Spleen (tissue), 11 donors: ENCODE measurements around the gene CTDSP2. TPM values are rescaled to one million over a fixed set of nuclear protein-coding genes. Genes with fewer than 3 reads are reported as not detected.
A peak's percentile ranks its signal among the peaks of the same experiment; 100 is the strongest.

ENCODE experiments used
- DNase-seq: peaks from one replicate; pipeline ENCODE4 v3.0.0-alpha.2; 2020
- H3K27ac ChIP-seq, 8 donors: fragments of 200-600 bp; sonication (generic) in 7 of 8; 1 replicate in 4 of 8; 2 replicates in 4 of 8; pipeline versions ENCODE4 v1.5.0 to v1.8.0; 2016 to 2021; ENCODE audit warnings: inconsistent platforms in 4 of 8, mild to moderate bottlenecking in 4 of 8, moderate library complexity in 1 of 8
- H3K27me3 ChIP-seq, 7 donors: fragments of 200-600 bp; sonication (generic) in 6 of 7; replicated peaks in 1 of 7; 1 replicate in 4 of 7; 2 replicates in 3 of 7; pipeline versions ENCODE4 v1.5.0 to v1.8.0; 2016 to 2021; ENCODE audit warnings: inconsistent platforms in 3 of 7, mild to moderate bottlenecking in 1 of 7
- H3K36me3 ChIP-seq, 6 donors: fragments of 200-600 bp; sonication (generic) in 5 of 6; 1 replicate in 4 of 6; 2 replicates in 2 of 6; pipeline versions ENCODE4 v1.5.0 to v1.8.0; 2016 to 2021; ENCODE audit warnings: inconsistent platforms in 2 of 6
- H3K4me1 ChIP-seq, 6 donors: fragments of 200-600 bp; sonication (generic) in 5 of 6; 1 replicate in 3 of 6; 2 replicates in 3 of 6; pipeline versions ENCODE4 v1.5.0 to v1.8.0; 2016 to 2021; ENCODE audit warnings: inconsistent platforms in 3 of 6
- H3K4me3 ChIP-seq, 8 donors: fragments of 200-600 bp; sonication (generic) in 7 of 8; 1 replicate in 4 of 8; 2 replicates in 4 of 8; pipeline versions ENCODE4 v1.5.0 to v1.8.0; 2016 to 2021; ENCODE audit warnings: inconsistent platforms in 4 of 8, mild to moderate bottlenecking in 4 of 8, moderate library complexity in 2 of 8
- H3K9me3 ChIP-seq, 8 donors: fragments of 200-600 bp; sonication (generic) in 7 of 8; 1 replicate in 4 of 8; 2 replicates in 4 of 8; pipeline versions ENCODE4 v1.5.0 to v1.8.0; 2016 to 2021; ENCODE audit warnings: inconsistent platforms in 4 of 8
- POLR2A ChIP-seq, 3 donors: fragments of 450-650 bp; IDR thresholded peaks; one replicate each; pipeline ENCODE4 v1.5.1; 2017; ENCODE audit warnings: antibody characterized with exemption in 3 of 3, mild to moderate bottlenecking in 1 of 3
- POLR2AphosphoS5 ChIP-seq, 3 donors: sonication (generic); formaldehyde crosslinking; IDR thresholded peaks; one replicate each; pipeline ENCODE4 v1.5.1; 2017; ENCODE audit warnings: antibody characterized with exemption in 3 of 3
- WGBS, 5 donors: extraction: QIAGEN DNeasy Blood & Tissue Kit in 3 of 5; methylation state at CpG; one replicate each; pipeline versions ENCODE4 v1.1.5 to v1.1.7; 2013 to 2018; 5-methylcytosine and 5-hydroxymethylcytosine counted together
- intact Hi-C: fragments of 100-400 bp; cut with DNase I; formaldehyde crosslinking; loops from one replicate; pipeline ENCODE4 v1.15.0; 2023; ENCODE audit warnings: low total_unique reads
- polyA plus RNA-seq, 3 donors: library from polyadenylated mRNA; stranded (reverse); fragments of 200-250 nt; gene quantifications; one replicate each; pipeline ENCODE4 v1.2.1, GENCODE V29; 2013
- total RNA-seq, 7 donors: library from RNA; depleted of rRNA in 3 of 7; stranded (reverse); fragments of >200 nt in 3 of 7; fragmentation: NEBNext Ultra II Directional in 4 of 7; extraction: Animal tissue kit (Norgen Biotek cat#: 25700) in 4 of 7; gene quantifications; one replicate each; pipeline versions ENCODE4 v1.1.0 to v1.2.1, GENCODE V29; 2016 to 2021
- TF ChIP-seq, protein P1 (sequence below), 11 experiments: fragments of 200-600 bp in 7 of 11; fragments of 450-650 bp in 4 of 11; sonication (generic) in 4 of 11; IDR thresholded peaks in 8 of 11; conservative IDR thresholded peaks in 3 of 11; 1 replicate in 7 of 11; 2 replicates in 4 of 11; pipeline versions ENCODE4 v1.4.0 to v1.8.0; 2016 to 2021; ENCODE audit warnings: antibody characterized with exemption in 11 of 11, inconsistent platforms in 4 of 11, mild to moderate bottlenecking in 1 of 11
- donor health status: healthy with polysubstance abuse.
- donor health status: DM: no; HTN: no; CAD: no; lungs with moderate emphysema.
- donor health status: DM: no; HTN: no; CAD: no.
- donor health status: Bipolar disorder and iron deficiency.
- donor health status: healthy.
- donor health status: DM: no; HTN: no; CAD: no.
- donor health status: DM: yes; HTN: yes; CAD: no.

Gene CTDSP2
- total and polyA plus RNA-seq, 10 donors, result 22.2 to 203 (median 144) TPM

DNA sequence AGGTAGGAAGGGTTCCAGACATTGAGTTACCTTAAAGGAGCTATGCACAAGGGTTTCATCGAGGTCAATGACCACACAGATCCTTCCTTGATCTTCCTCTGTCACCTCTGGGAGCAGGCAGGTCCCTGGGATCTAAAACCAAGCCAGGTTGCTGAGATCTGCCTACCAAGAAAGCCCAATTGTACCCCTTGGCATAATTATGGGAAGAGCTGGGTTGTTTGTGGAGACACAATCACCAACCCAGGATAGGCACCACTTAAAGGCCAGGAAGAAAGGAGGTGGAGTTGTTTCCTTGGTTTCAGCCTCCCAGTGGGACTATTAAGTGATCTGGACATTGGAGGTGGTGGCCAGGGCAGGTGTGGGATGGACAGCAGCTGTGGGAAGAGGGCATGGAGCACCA is 19.6 kb downstream of the CTDSP2 start:
- no peak for TF ChIP-seq POLR2A (IDR thresholded peaks at IDR 0.05)
- peaks cover 29 to 76% (median 40%) of the 10 kb centered on the region in 6 donors for H3K4me1 ChIP-seq
- intact Hi-C loops, result no loop called here

DNA sequence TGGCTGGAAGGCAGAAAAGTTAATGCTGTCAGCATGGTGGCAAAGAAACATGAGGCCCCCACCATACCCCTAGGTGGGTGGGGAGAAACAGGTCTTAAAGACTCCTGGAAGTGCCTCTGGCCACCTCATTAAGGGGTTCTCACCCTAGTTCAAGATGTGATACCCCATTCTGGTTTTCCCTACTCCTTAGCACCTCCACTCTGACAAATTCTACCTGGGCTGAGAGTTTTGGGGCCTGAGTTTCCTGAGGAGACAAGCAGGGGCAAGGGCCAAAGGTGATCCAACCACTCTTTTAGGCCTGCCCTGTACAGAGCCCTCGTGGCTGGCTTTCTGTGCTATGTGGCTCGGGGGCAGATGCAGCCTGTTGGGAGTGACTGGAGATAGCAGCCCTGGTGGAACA is 20.1 kb downstream of the CTDSP2 start:
- TF ChIP-seq, protein P1, sequence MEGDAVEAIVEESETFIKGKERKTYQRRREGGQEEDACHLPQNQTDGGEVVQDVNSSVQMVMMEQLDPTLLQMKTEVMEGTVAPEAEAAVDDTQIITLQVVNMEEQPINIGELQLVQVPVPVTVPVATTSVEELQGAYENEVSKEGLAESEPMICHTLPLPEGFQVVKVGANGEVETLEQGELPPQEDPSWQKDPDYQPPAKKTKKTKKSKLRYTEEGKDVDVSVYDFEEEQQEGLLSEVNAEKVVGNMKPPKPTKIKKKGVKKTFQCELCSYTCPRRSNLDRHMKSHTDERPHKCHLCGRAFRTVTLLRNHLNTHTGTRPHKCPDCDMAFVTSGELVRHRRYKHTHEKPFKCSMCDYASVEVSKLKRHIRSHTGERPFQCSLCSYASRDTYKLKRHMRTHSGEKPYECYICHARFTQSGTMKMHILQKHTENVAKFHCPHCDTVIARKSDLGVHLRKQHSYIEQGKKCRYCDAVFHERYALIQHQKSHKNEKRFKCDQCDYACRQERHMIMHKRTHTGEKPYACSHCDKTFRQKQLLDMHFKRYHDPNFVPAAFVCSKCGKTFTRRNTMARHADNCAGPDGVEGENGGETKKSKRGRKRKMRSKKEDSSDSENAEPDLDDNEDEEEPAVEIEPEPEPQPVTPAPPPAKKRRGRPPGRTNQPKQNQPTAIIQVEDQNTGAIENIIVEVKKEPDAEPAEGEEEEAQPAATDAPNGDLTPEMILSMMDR (IDR thresholded peaks at IDR 0.05 in 8 of 11, conservative IDR thresholded peaks at IDR 0.05 in 3 of 11), result no peak
- TF ChIP-seq POLR2AphosphoS5 (IDR thresholded peaks at IDR 0.05), result peak in 1 of 3 donors; percentile 19
- intact Hi-C loops, result no loop called here
- peaks cover 24 to 71% (median 34%) of the 10 kb centered on the region in 6 donors for H3K4me1 ChIP-seq
- H3K4me3 ChIP-seq, result no peak overlapping the region
- no peaks in the 10 kb centered on the region for H3K9me3 ChIP-seq
- peaks cover 12 to 93% (median 80%) of the 10 kb centered on the region in 6 donors for H3K36me3 ChIP-seq
- no peaks in the 10 kb centered on the region for H3K27me3 ChIP-seq
- 78 to 100% (median 94%) methylated on average over 2 of the region's 2 CpGs for WGBS, 5 donors
- peak overlapping the region in 1 of 8 donors; percentile 40 for H3K27ac ChIP-seq
- no peak for DNase-seq

More for the DNA sequence above, 19.6 kb downstream of the CTDSP2 start:
- DNase-seq, result no peak
- Histone ChIP-seq H3K36me3 (peaks cover 12 to 87% (median 74%) of the 10 kb centered on the region in 6 donors), H3K27me3 (no peaks in the 10 kb centered on the region), H3K4me3 (no peak overlapping the region), H3K27ac (peak overlapping the region in 2 of 8 donors; percentile 7 to 40), H3K9me3 (no peaks in the 10 kb centered on the region)
- WGBS, 5 donors, result 86 to 100% (median 93%) methylated on average over 1 of the region's 1 CpG

DNA sequence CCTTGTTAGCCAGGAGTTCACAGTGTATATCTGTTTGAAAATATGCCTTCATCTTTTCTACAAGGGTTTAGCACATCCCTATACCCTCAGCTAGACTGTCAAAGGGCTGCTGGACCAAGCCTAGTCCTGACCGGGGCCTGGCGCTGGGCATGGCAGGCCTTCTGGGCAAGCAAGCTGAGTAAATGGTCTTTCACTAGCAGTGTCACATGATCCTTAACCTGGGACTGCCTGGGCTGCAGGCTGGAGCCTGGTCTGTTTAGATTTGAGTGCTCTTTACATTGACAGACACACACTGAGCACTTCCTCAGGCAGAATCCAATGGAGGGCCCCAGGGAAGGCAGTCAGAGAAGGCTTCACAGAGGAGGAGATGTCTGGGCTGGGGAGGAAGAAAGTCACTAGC is 21.1 kb downstream of the CTDSP2 start:
- no peak overlapping the region for H3K27ac ChIP-seq
- no peaks in the 10 kb centered on the region for H3K9me3 ChIP-seq
- WGBS, 5 donors, result 91 to 97% (median 96%) methylated on average over 2 of the region's 2 CpGs
- intact Hi-C loops, result no loop called here
- peak in 1 of 3 donors; percentile 49 for TF ChIP-seq POLR2AphosphoS5 (IDR thresholded peaks at IDR 0.05)
- TF ChIP-seq, protein P1 (IDR thresholded peaks at IDR 0.05 in 8 of 11, conservative IDR thresholded peaks at IDR 0.05 in 3 of 11), result no peak
- DNase-seq, result no peak
- H3K36me3 ChIP-seq, result peaks cover 12 to 98% (median 87%) of the 10 kb centered on the region in 6 donors
- peaks cover 15 to 61% (median 24%) of the 10 kb centered on the region in 6 donors for H3K4me1 ChIP-seq
- H3K4me3 ChIP-seq, result no peak overlapping the region
- H3K27me3 ChIP-seq, result no peaks in the 10 kb centered on the region

DNA sequence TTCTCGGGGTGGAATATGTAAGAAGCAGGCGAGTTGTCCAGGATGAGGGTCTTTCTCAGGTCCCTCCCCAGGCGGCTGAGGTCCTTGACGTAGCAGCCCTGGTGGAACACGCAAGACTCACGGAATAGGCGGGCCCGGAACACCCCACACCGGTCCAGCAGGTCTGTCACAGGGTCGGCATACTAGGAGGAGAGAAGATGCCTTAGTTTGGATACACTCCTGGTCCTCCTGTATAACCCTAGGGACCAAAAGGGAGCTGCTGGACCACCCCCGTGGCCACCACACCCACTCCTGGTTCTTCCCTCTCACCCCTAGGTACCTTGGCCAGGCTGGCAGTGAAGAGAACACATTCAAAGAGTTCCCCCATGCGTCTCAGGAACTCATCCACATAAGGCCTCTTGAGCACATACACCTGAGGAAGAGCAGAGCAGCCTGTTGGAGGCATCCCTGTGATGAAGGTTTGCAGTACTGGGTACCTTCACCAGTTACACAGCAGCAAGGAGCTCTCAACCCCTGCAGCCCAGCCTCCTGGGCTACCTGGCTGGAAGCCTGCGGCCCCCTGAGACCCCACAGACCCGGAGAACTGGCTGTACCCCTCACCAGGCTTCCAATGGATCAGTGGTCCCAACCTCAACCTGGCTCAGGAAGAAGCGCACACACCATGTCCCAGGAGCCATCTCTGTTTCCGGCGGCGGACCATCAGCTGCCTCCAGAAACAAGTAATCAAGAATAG is 22.5 kb downstream of the CTDSP2 start:
- peaks cover 9 to 50% (median 12%) of the 10 kb centered on the region in 6 donors for H3K4me1 ChIP-seq
- peak; percentile 51 for DNase-seq

More for the DNA sequence above, 22.5 kb downstream of the CTDSP2 start:
- H3K4me3 ChIP-seq, result no peak overlapping the region
- peak overlapping the region in 1 of 8 donors; percentile 65 for H3K27ac ChIP-seq
- TF ChIP-seq POLR2AphosphoS5 (IDR thresholded peaks at IDR 0.05), result no peak
- TF ChIP-seq POLR2A (IDR thresholded peaks at IDR 0.05), result no peak
- TF ChIP-seq, protein P1 (IDR thresholded peaks at IDR 0.05 in 8 of 11, conservative IDR thresholded peaks at IDR 0.05 in 3 of 11), result no peak
- peaks cover 12 to 100% (median 94%) of the 10 kb centered on the region in 6 donors for H3K36me3 ChIP-seq
- intact Hi-C loops, result no loop called here
- H3K27me3 ChIP-seq, result no peaks in the 10 kb centered on the region
- WGBS, 5 donors, result 94 to 97% (median 95%) methylated on average over 12 to 18 of the region's 18 CpGs
- H3K9me3 ChIP-seq, result no peaks in the 10 kb centered on the region
